Left lobe of liver (tissue), 2 donors: Measurements from ENCODE around the gene TMUB1. TPM values are rescaled to one million over a fixed set of nuclear protein-coding genes. Genes with fewer than 3 reads are reported as not detected.

Experiments
- ATAC-seq: fragments of 200-7000 bp; cut with Tn5 transposase; one replicate; pipeline ENCODE4 v1.9.1; 2020; ENCODE audit warnings: mild to moderate bottlenecking, moderate library complexity
- DNase-seq: peaks from one replicate; pipeline ENCODE4 v3.0.0-alpha.2; 2020; ENCODE audit warnings: low spot score
- total RNA-seq: library from RNA; stranded (reverse); gene quantifications from one replicate; pipeline ENCODE4 v1.2.1, GENCODE V29; 2021
- donor health status: DM: no; HTN: no; CAD: no; lungs with moderate emphysema.
- donor health status: DM: no; HTN: yes; CAD: no.

TMUB1 gene
- total RNA-seq, 1 donor from 2014 or later = 60.4 TPM

- no peak for DNase-seq
Measured at GRCh38 chr7:151104411-151105235, 21.3 kb upstream of the TMUB1 start.

GRCh38 chr7:151103973-151104372 lies 20.7 kb upstream of the TMUB1 start:
- DNase-seq = no peak
- ATAC-seq = no peak

More at GRCh38 chr7:151104411-151105235, 21.3 kb upstream of the TMUB1 start:
- ATAC-seq = no peak

- DNase-seq (no peak), ATAC-seq (no peak)
Measured at GRCh38 chr7:151102991-151103390, 19.7 kb upstream of the TMUB1 start.

GRCh38 chr7:151101621-151102396 lies 18.5 kb upstream of the TMUB1 start:
- DNase-seq = no peak
- ATAC-seq = no peak

GRCh38 chr7:151100921-151101320 lies 17.6 kb upstream of the TMUB1 start:
- ATAC-seq = no peak
- no peak for DNase-seq

GRCh38 chr7:151099486-151100211 lies 16.4 kb upstream of the TMUB1 start:
- no peak for DNase-seq
- ATAC-seq = no peak

- DNase-seq = no peak
Measured at GRCh38 chr7:151095828-151096475, 12.7 kb upstream of the TMUB1 start.

GRCh38 chr7:151095123-151095797 lies 12.0 kb upstream of the TMUB1 start:
- ATAC-seq = peak; percentile 26
- DNase-seq = no peak

More at GRCh38 chr7:151095828-151096475, 12.7 kb upstream of the TMUB1 start:
- ATAC-seq = no peak

GRCh38 chr7:151094675-151095074 lies 11.4 kb upstream of the TMUB1 start:
- ATAC-seq (no peak), DNase-seq (no peak)

- DNase-seq (no peak), ATAC-seq (no peak)
Measured at GRCh38 chr7:151093748-151094147, 10.5 kb upstream of the TMUB1 start.

GRCh38 chr7:151091988-151092387 lies 8.7 kb upstream of the TMUB1 start:
- no peak for ATAC-seq
- no peak for DNase-seq

GRCh38 chr7:151091431-151091830 lies 8.1 kb upstream of the TMUB1 start:
- DNase-seq (no peak), ATAC-seq (no peak)

- DNase-seq = no peak
- ATAC-seq = no peak
Measured at GRCh38 chr7:151091003-151091402, 7.7 kb upstream of the TMUB1 start.

- DNase-seq (no peak), ATAC-seq (no peak)
Measured at GRCh38 chr7:151089893-151090730, 6.8 kb upstream of the TMUB1 start.

- DNase-seq = no peak
- peak; percentile 14 for ATAC-seq
Measured at GRCh38 chr7:151088856-151089699, 5.8 kb upstream of the TMUB1 start.

- DNase-seq (no peak), ATAC-seq (no peak)
Measured at GRCh38 chr7:151088019-151088855, 4.9 kb upstream of the TMUB1 start.

- ATAC-seq (peak; percentile 67), DNase-seq (peak; percentile 85)
Measured at GRCh38 chr7:151087245-151088018, 4.1 kb upstream of the TMUB1 start.
